Keratinocyte (primary cell): ENCODE results near the gene SORL1-AS1.

Experiments
- EZH2 ChIP-seq: IDR thresholded peaks from one replicate; pipeline ENCODE4 v1.6.1; 2012; ENCODE audit warnings: inconsistent platforms, mild to moderate bottlenecking, low read length, moderate library complexity
- TF ChIP-seq, protein P1 (sequence below), 3 experiments: IDR thresholded peaks in 1 of 3; conservative IDR thresholded peaks in 1 of 3; optimal IDR thresholded peaks in 1 of 3; 2 replicates in 2 of 3; 3 replicates in 1 of 3; pipeline versions ENCODE3 to v1.5.1; 2011; ENCODE audit warnings: low read length in 3 of 3, mild to moderate bottlenecking in 3 of 3, moderate library complexity in 2 of 3, control low read depth in 1 of 3, inconsistent platforms in 1 of 3; ENCODE audit not compliant: insufficient read depth in 2 of 3; ENCODE audit errors: extremely low read depth in 1 of 3

DNA sequence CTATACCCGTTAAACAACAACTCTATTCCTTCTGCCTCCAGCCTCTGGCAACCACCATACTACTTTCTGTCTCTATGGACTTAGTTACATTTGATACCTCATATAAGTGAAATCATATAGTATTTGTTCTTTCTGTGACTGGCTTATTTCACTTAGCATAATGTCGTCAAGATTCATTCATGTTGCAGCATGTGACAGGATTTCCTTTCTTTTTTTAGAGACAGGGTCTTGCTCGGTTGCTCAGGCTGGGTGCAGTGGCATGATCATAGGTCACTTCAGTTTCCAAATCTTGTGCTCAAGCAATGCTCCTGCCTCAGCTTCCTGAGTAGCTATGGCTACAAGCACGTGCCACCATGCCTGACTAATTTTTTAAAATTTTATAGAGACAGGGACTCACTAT lies 30.1 kb downstream of the SORL1-AS1 start:
- TF ChIP-seq, protein P1, sequence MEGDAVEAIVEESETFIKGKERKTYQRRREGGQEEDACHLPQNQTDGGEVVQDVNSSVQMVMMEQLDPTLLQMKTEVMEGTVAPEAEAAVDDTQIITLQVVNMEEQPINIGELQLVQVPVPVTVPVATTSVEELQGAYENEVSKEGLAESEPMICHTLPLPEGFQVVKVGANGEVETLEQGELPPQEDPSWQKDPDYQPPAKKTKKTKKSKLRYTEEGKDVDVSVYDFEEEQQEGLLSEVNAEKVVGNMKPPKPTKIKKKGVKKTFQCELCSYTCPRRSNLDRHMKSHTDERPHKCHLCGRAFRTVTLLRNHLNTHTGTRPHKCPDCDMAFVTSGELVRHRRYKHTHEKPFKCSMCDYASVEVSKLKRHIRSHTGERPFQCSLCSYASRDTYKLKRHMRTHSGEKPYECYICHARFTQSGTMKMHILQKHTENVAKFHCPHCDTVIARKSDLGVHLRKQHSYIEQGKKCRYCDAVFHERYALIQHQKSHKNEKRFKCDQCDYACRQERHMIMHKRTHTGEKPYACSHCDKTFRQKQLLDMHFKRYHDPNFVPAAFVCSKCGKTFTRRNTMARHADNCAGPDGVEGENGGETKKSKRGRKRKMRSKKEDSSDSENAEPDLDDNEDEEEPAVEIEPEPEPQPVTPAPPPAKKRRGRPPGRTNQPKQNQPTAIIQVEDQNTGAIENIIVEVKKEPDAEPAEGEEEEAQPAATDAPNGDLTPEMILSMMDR (optimal IDR thresholded peaks at IDR 0.05 in 1 of 3, IDR thresholded peaks at IDR 0.05 in 1 of 3, conservative IDR thresholded peaks at IDR 0.05 in 1 of 3; ENCODE audit: extremely low read depth in 1 of 3, insufficient read depth in 2 of 3, low read length in 3 of 3), result no peak
- TF ChIP-seq EZH2, result no peak
